RWPE1 (cell line): ENCODE results near the gene ARMC3.

Experiments
- CTCF ChIA-PET: fragments of 350-600 bp; sonication (Branson Sonifier 250); formaldehyde crosslinking; extraction: SDS; loops from one replicate; lab custom pipeline; 2021; lab: Yijun Ruan, JAX
- POLR2A ChIA-PET: fragments of 400-600 bp; formaldehyde crosslinking; extraction: SDS; loops from one replicate; lab custom pipeline; 2020; ENCODE audit warnings: antibody characterized with exemption; ENCODE audit not compliant: low non-redundant PET; lab: Yijun Ruan, JAX
- DNase-seq: peaks from one replicate; pipeline ENCODE4 v3.0.0; 2012; ENCODE audit warnings: low spot score
- H3K27ac ChIP-seq: fragments of 450-650 bp; 2 replicates; pipeline ENCODE4 v1.5.1; 2017
- CTCF ChIP-seq: fragments of 450-650 bp; conservative IDR thresholded peaks from 2 replicates; pipeline ENCODE4 v1.5.1; 2017; ENCODE audit warnings: low read depth, mild to moderate bottlenecking

ARMC3 gene

DNA sequence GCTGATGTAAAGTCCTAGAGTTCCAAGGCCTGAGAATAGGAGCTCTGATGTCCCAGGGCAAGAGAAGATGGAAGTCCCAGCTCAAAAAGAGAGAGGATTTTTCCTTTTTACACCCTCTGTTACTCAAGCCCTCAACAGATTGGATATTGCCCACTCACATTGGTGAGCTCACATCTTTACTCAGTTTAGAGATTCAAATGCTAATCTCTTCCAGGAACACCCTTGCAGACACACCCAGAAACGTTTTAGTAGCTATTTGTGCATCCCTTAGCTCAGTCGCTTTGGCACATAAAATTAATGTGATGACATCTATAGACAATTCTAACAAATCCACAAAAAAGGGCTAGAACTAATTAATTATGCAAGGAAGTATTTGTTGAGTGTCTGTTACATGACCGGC lies 27.1 kb downstream of the ARMC3 start:
- ChIA-PET CTCF (interaction anchor here (0.6 kb wide), 1 partner anchor 49 kb away, joined by 4 read pairs; no protein-coding TSS in a partner anchor), POLR2A (no interaction called here)
- TF ChIP-seq CTCF, result no peak
- no peak for DNase-seq
- no peak overlapping the region for H3K27ac ChIP-seq

- CTCF ChIA-PET, result no interaction called here
- TF ChIP-seq CTCF, result no peak
- no peak overlapping the region for H3K27ac ChIP-seq
- DNase-seq, result no peak
- POLR2A ChIA-PET, result no interaction called here
Observed at GRCh38 chr10:22958338-22958737, 30.5 kb downstream of the ARMC3 start.

DNA sequence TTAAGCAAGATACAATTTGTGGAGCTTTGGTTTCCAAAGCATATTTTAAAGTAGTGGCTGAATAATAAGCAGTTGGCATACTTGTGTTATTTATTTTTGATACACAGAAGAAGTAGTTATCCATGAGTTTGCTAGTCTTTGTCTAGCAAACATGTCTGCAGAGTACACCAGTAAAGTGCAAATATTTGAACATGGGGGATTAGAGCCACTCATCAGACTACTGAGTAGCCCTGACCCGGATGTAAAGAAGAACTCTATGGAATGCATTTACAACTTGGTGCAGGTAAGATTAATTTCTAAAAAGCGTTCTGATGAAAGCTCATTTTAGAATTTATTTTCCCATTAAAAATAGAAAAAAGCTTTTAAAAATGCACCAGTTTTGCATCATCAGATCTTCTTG lies 31.4 kb downstream of the ARMC3 start:
- CTCF ChIA-PET, result interaction anchor here (0.6 kb wide), 1 partner anchor 1155 kb away, joined by 3 read pairs; no protein-coding TSS in a partner anchor
- no peak overlapping the region for H3K27ac ChIP-seq
- POLR2A ChIA-PET, result no interaction called here
- no peak for TF ChIP-seq CTCF
- DNase-seq, result no peak

DNA sequence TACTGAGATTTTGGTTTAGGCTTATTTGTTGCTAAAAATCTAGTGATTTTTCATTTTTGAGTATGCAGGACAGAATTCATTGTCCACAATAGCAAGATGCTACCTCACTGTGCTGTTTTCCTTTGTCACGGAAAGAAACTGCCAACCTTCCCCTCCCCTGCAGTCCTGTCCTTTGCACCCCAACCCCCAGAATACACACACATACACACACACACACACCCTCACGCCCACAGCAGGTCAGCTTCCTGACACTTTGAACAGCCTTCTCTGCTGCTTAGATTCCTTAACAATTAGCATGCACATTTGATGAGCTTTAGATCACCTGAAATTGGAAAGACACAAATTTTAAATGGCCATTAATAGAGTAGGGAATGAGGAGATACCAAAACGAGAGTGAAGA lies 32.1 kb downstream of the ARMC3 start:
- TF ChIP-seq CTCF, result no peak
- ChIA-PET POLR2A (no interaction called here), CTCF (interaction anchor here (0.6 to 0.7 kb wide), 2 partner anchors 276 to 1155 kb away, joined by 3 to 4 read pairs; no protein-coding TSS in a partner anchor)
- no peak for DNase-seq
- no peak overlapping the region for H3K27ac ChIP-seq

DNA sequence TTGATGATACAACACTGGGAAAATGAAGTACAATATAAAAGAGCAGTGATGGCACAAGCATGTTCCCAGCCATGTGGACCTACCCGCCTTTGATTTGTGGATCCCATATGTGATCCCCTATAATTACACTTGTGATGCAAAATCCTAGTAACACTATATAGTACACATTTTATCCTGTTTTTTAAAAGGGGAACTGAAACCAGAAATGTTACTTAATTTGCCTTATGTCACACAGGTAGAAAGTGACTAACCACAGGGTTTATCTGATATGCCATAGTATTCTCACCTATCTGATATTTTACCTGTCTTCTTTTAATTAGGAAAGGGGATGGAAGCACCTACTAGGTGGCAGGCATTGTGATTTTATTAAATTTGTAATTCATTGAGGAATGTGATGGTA lies 35.0 kb downstream of the ARMC3 start:
- POLR2A ChIA-PET, result no interaction called here

DNA sequence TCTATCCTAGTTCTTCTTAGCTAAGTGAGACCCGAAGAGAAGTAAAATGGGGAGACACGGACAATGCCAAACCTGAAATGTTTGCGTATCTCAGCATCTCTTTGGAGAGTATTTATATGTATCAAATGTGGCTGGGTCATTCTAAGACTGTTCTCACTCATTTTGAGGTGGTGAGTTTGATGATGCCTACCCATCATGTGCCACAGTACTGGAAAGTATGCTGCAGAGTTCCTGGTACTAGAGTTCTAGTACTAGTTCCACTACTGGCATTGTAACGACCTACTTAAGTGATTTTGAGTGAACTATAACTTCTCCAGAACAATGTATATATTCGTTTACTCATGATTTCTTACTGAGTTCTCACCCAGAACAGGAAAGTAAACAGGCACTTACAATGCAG lies 41.9 kb downstream of the ARMC3 start:
- TF ChIP-seq CTCF, result no peak
- POLR2A ChIA-PET, result no interaction called here

More for the DNA sequence above, 35.0 kb downstream of the ARMC3 start:
- CTCF ChIA-PET, result no interaction called here
- DNase-seq, result no peak
- no peak for TF ChIP-seq CTCF
- no peak overlapping the region for H3K27ac ChIP-seq

More for the DNA sequence above, 41.9 kb downstream of the ARMC3 start:
- CTCF ChIA-PET, result interaction anchor here (1.0 kb wide), 1 partner anchor 10 kb away, joined by 3 read pairs; no protein-coding TSS in a partner anchor
- no peak for DNase-seq
- H3K27ac ChIP-seq, result no peak overlapping the region
